VCaP (cell line): ENCODE results near the gene TCF12.

ENCODE experiments used
- H3K27ac ChIP-seq: fragments of 450-650 bp; 2 replicates; pipeline ENCODE4 v1.5.1; 2017
- TF ChIP-seq, protein P1 (sequence below): fragments of 450-650 bp; conservative IDR thresholded peaks from 2 replicates; pipeline ENCODE4 v1.5.1; 2017; ENCODE audit warnings: mild to moderate bottlenecking, moderate library complexity

The TCF12 gene

GRCh38 chr15:57102858-57103257, 184.4 kb downstream of the TCF12 start:
- TF ChIP-seq, protein P1, sequence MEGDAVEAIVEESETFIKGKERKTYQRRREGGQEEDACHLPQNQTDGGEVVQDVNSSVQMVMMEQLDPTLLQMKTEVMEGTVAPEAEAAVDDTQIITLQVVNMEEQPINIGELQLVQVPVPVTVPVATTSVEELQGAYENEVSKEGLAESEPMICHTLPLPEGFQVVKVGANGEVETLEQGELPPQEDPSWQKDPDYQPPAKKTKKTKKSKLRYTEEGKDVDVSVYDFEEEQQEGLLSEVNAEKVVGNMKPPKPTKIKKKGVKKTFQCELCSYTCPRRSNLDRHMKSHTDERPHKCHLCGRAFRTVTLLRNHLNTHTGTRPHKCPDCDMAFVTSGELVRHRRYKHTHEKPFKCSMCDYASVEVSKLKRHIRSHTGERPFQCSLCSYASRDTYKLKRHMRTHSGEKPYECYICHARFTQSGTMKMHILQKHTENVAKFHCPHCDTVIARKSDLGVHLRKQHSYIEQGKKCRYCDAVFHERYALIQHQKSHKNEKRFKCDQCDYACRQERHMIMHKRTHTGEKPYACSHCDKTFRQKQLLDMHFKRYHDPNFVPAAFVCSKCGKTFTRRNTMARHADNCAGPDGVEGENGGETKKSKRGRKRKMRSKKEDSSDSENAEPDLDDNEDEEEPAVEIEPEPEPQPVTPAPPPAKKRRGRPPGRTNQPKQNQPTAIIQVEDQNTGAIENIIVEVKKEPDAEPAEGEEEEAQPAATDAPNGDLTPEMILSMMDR: no peak
- H3K27ac ChIP-seq: no peak overlapping the region

DNA sequence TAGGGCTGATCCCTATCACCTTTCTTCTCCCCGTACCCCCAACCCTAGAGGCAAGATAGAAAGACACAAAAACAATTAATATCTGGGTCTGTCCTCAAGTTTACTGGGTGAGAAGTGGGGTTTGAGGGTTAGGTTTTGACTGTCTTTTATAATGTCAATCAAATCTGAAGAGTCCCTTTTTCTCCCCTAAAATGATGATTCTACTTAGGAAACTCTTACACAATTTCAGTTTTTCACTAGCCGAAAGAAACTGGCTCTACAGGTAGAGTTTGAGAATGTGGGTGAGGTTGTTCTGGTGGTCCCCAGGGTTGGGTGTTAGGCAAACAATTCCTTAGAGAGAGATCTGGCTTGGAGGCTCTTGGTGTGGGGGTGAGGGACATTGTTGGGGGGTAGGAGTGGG, 189.9 kb downstream of the TCF12 start:
- TF ChIP-seq, protein P1: no peak
- no peak overlapping the region for H3K27ac ChIP-seq

GRCh38 chr15:57109005-57109404, 190.6 kb downstream of the TCF12 start:
- no peak overlapping the region for H3K27ac ChIP-seq
- TF ChIP-seq, protein P1: no peak

- no peak overlapping the region for H3K27ac ChIP-seq
These were observed 192.6 kb downstream of the TCF12 start for GRCh38 chr15:57111002-57111401.

GRCh38 chr15:57112178-57112577, 193.7 kb downstream of the TCF12 start:
- no peak overlapping the region for H3K27ac ChIP-seq
- TF ChIP-seq, protein P1: no peak

More at GRCh38 chr15:57111002-57111401, 192.6 kb downstream of the TCF12 start:
- TF ChIP-seq, protein P1: no peak

DNA sequence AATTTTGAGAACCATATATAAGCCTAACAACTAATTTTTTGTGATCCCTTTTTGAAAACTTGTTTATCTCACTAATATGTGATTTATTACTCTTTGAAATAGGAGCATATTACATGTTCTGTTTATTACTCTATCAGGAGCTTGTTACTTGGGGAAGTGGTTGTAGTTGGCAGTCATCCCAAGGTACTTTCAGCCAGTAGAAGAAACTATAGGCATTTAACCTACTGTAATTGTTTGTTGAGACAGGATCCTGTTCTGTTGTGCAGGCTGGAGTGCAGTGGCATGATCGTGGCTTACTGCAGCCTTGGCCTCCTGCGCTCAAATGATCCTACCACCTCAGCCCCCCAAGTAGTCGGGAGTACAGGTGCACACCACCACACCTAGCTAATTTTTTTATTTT, 195.6 kb downstream of the TCF12 start:
- TF ChIP-seq, protein P1: no peak
- no peak overlapping the region; the same call in 1 of the 2 replicates for H3K27ac ChIP-seq

DNA sequence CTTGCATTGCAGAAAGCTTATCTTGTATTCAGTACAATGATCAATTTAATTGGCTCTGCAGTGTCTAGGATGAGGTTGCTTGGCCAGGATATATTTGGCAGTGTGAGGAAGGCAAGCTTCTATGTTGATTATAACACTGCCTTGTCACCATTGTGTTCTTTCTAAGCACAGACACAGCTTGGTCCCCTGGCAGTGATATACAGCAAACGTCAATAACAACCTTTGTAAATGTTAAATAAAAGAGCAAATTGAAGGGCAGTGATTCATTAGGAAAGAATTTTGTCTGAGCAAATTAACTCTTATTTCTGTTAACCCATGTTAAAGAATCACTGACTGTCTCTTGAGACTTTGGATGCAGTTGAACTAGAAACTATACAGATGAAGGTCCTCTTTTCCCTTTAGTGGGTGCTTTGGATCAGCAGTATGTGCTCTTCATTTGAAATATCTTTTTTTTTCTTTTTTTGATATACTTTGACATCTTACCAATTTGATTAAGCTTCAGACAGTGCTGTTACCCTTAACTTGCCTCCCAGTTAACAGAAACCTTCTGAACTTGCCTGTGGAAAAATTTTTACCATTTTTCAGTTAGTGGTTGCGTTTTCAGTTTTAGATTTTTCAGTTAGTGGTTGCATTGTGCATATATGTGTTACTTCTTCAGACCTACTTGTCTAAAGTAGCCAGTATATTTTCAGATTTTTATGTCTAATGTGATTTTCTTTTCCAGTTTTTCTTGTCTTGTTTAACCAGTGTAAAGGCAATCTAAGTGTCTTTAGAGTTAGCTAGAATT, 199.8 kb downstream of the TCF12 start:
- peak overlapping the region; percentile 23; the same call in 1 of the 2 replicates for H3K27ac ChIP-seq
- TF ChIP-seq, protein P1: no peak
